Endothelial cell of umbilical vein (primary cell): ENCODE measurements around the gene SGPP1.
"Not testable (repeated sequence)": the region's sequence is repeated elsewhere in the genome, so short reads cannot be mapped to it uniquely, and the experiment has no call there.

Experiments
- CTCF ChIP-seq, 2 donors: IDR thresholded peaks; 1 replicate in 1 of 2; 2 replicates in 1 of 2; pipeline ENCODE4 v1.5.1; 2011; ENCODE audit warnings: low read length in 2 of 2, mild to moderate bottlenecking in 2 of 2, moderate library complexity in 2 of 2, control low read depth in 1 of 2, inconsistent platforms in 1 of 2, low read depth in 1 of 2; ENCODE audit not compliant: insufficient read depth in 1 of 2; ENCODE audit errors: extremely low read depth in 1 of 2
- EZH2 ChIP-seq: IDR thresholded peaks from 2 replicates; pipeline ENCODE4 v1.6.1; 2012; ENCODE audit warnings: borderline replicate concordance, low read depth, mild to moderate bottlenecking, moderate library complexity, low read length, inconsistent platforms; ENCODE audit not compliant: severe bottlenecking
- FOS ChIP-seq: IDR thresholded peaks from 2 replicates; pipeline ENCODE4 v1.6.1; 2011; ENCODE audit warnings: mild to moderate bottlenecking, low read length, moderate library complexity, borderline replicate concordance; ENCODE audit not compliant: insufficient read depth
- GATA2 ChIP-seq: IDR thresholded peaks from 2 replicates; pipeline ENCODE4 v1.7.0; 2011; ENCODE audit warnings: low read depth, mild to moderate bottlenecking, moderate library complexity, mixed read lengths, low read length; ENCODE audit not compliant: insufficient read length, insufficient read depth
- MAX ChIP-seq: IDR thresholded peaks from 2 replicates; pipeline ENCODE4 v1.6.1; 2011; ENCODE audit not compliant: insufficient read depth, insufficient read length
- MYC ChIP-seq: IDR thresholded peaks from one replicate; pipeline ENCODE4 v1.6.1; 2011; ENCODE audit warnings: mild to moderate bottlenecking, low read depth, low read length
- POLR2A ChIP-seq: IDR thresholded peaks from 2 replicates; pipeline ENCODE4 v1.6.1; 2012; ENCODE audit warnings: low read depth, mild to moderate bottlenecking, control low read depth, low read length
- POLR2AphosphoS5 ChIP-seq: IDR thresholded peaks from 2 replicates; pipeline ENCODE4 v1.6.1; 2012; ENCODE audit warnings: low read depth, mild to moderate bottlenecking, control low read depth, low read length, moderate library complexity; ENCODE audit not compliant: insufficient read depth

- TF ChIP-seq CTCF (IDR thresholded peaks at IDR 0.05; ENCODE audit: extremely low read depth in 1 of 2, insufficient read depth in 1 of 2, low read depth in 1 of 2, low read length in 2 of 2); POLR2A; MYC; POLR2AphosphoS5; EZH2; MAX; GATA2; FOS: not testable (repeated sequence)
These were observed 66.0 kb downstream of the SGPP1 start for GRCh38 chr14:63661881-63662280.
